GM18526 (cell line): Measurements from ENCODE around the gene TEDC2.

ENCODE experiments used
- POLR2A ChIP-seq: IDR thresholded peaks from 3 replicates; pipeline ENCODE4 v1.6.1; 2011; ENCODE audit not compliant: insufficient read length; ENCODE audit errors: extremely low read depth

Gene TEDC2

DNA sequence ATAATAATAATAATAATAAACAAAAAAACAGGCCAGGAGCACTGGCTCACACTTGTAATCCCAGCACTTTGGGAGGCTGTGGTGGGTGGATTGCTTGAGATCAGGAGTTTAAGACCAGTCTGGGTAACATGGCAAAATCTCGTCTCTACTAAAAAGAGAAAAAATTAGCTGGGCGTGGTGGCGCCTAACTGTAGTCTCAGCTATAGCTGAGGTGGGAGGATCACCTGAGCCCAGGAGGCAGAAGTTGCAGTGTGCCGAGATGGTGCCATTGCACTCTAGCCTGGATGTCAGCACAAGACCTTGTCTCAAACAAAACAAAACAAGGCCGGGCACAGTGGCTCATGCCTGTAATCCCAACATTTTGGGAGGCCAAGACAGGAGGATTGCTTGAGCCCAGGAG, 35.1 kb downstream of the TEDC2 start:
- TF ChIP-seq POLR2A = no peak

DNA sequence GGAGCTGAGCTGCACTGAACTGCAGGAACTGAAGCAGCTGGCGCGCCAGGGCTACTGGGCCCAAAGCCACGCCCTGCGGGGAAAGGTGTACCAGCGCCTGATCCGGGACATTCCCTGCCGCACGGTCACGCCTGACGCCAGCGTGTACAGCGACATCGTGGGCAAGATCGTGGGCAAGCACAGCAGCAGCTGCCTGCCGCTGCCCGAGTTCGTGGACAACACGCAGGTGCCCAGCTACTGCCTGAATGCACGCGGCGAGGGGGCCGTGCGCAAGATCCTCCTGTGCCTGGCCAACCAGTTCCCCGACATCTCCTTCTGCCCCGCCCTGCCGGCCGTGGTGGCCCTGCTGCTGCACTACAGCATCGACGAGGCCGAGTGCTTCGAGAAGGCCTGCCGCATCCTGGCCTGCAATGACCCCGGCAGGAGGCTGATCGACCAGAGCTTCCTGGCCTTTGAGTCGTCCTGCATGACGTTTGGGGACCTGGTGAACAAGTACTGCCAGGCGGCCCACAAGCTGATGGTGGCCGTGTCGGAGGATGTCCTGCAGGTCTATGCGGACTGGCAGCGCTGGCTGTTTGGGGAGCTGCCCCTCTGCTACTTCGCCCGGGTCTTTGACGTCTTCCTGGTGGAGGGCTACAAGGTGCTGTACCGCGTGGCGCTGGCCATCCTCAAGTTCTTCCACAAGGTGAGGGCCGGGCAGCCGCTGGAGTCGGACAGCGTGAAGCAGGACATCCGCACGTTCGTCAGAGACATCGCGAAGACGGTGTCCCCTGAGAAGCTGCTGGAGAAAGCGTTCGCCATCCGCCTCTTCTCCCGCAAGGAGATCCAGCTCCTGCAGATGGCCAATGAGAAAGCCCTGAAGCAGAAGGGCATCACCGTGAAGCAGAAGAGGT, 36.6 kb downstream of the TEDC2 start:
- no peak for TF ChIP-seq POLR2A

GRCh38 chr16:2497116-2497630, 37.3 kb downstream of the TEDC2 start:
- no peak for TF ChIP-seq POLR2A

DNA sequence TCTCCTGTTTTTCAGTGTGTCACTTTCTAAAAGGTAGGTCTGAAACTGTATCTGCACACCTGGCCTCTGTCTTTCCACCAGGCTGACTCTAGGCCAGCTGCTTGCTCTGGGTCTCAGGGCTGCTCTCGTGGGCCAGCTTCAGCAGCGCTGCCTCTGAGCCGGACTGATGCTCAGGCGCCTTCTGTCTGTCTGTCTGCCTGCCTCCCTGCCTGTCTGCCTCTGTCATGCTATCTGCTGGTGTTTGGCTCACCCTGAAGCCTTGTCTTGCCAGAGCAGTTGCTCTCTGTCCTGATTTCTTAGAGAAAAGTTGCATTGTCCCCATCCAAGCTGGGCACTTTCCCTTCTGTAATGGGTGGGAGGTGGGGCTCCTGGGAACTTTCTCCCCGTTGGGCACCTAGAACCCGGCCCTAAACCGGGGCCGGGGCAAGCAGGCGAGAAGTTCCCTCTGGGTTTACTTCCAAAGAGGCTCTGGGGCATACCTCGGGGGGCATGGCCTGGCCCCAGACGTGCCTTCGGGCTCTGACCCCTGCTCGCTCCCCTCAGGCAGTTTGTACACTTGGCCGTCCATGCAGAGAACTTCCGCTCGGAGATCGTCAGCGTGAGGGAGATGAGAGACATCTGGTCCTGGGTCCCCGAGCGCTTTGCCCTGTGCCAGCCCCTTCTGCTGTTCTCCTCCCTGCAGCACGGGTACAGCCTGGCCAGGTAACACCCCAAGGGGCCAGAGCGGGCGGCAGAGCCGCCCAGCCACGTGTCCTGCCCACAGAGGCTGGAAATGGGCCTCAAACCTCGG, 38.0 kb downstream of the TEDC2 start:
- no peak for TF ChIP-seq POLR2A

DNA sequence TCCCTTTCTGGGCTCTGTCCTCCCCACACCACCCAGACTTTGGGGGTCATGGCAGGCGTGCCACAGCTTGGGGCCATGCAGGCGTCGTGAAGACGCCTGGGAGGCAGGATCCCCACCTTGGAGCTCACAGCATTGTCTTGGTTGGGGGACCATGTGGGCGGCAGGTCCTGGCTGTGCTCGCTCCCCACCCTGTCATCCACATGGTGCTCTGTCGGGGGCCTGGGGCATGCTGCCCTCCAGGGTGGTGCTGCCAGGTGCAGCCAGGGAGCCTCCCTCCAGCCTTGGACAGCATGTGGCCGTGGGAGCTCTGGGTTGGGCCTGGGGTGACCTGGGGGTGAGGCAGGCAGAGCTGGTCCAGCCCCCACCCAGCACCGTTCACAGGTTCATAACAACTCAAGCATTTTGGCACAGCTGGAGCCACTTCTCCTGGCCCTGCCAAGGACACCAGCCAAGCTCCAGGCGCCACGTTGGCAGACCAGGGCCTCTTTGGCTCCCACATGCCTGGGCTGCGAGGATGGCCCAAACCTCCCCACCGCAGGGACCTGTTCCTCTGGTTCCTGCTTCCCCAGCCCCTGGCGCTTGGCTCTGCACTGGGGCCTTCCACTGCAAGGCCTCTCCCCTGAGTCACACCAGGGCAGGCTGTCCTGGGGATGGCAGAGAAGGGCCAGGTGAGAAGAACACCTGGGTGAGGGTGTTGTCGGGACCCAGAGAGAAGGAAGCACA, 38.8 kb downstream of the TEDC2 start:
- TF ChIP-seq POLR2A = no peak

GRCh38 chr16:2499454-2499853, 39.5 kb downstream of the TEDC2 start:
- no peak for TF ChIP-seq POLR2A

DNA sequence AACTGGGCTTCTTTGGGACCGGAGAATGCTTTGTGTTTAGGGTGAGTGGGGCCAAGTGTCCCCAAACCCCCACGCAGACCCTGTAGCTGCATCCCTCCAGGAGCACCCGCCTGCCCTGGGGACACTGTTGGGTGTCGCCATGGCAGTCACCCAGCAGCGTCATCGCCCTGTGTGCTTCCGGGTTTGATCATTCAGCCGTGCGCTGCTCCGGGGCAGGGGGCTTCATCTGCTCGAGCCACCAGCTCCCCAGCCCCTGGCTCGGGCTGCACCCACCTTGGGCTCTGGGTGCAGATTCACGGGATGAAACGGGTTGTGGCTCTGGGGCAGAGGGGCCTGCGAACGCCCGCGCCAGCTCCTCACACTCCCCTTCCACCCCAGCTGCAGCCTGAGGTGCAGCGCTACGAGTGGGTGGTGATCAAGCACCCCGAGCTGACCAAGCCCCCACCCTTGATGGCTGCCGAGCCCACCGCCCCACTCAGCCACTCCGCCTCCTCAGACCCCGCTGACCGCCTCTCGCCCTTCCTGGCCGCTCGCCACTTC, 40.1 kb downstream of the TEDC2 start:
- no peak for TF ChIP-seq POLR2A

DNA sequence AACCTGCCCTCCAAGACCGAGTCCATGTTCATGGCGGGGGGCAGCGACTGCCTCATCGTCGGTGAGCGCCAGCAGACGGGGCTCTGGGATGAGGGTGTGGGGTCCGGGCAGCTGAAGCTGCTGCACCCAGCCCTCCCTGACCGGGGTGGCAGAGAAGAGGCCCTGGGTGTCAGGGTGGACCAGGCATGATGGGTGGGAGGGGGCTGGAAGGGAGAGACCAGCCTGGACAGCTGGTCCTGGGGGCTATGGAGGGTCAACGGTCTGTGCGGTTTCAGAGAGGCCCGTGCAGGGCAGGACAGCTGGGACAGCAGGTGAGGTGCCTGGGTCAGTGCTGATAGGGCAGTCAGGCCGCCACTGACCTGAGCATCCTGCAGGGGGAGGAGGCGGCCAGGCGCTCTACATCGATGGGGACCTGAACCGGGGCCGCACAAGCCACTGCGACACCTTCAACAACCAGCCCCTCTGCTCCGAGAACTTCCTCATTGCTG, 40.6 kb downstream of the TEDC2 start:
- TF ChIP-seq POLR2A = no peak

GRCh38 chr16:2500918-2501750, 41.2 kb downstream of the TEDC2 start:
- TF ChIP-seq POLR2A = no peak

GRCh38 chr16:2501946-2502895, 42.3 kb downstream of the TEDC2 start:
- TF ChIP-seq POLR2A = no peak

GRCh38 chr16:2505695-2506094, 45.8 kb downstream of the TEDC2 start:
- no peak for TF ChIP-seq POLR2A

DNA sequence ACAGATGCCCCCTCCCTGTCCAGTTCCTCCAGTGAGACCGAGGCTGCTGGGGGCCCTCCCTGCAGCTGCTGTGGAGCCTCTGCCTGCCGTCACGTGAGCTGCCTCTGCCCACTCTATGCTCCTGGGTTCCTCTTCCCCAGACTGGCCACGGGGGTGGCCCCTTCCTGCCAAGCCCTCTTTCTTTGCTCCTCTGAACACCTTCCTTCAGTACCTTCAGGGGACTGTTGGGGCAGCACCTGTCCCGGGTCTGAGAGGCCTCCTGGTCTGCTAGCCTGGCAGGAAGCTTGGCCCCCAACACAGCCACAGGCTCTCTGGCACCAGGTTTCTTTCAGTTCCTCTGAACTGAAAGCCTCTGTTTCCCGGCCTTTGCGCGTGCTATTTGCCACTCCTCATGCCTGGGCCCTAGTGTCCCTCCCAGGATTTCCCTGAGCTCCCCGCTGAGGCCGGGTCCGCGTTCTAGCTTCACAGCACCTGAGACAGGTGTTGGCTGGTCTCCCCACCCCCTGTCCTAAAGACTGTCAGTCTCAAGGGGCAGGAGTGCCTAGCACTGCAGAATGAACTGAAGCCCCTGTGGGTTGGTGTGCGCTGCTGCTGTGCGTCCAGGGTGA, 47.2 kb downstream of the TEDC2 start:
- no peak for TF ChIP-seq POLR2A

- no peak for TF ChIP-seq POLR2A
Measured at GRCh38 chr16:2507665-2508064, 47.8 kb downstream of the TEDC2 start.
